ENCODE results near the gene PNPLA7.
"Not testable (repeated sequence)": the region's sequence is repeated elsewhere in the genome, so short reads cannot be mapped to it uniquely, and the experiment has no call there.

DNA sequence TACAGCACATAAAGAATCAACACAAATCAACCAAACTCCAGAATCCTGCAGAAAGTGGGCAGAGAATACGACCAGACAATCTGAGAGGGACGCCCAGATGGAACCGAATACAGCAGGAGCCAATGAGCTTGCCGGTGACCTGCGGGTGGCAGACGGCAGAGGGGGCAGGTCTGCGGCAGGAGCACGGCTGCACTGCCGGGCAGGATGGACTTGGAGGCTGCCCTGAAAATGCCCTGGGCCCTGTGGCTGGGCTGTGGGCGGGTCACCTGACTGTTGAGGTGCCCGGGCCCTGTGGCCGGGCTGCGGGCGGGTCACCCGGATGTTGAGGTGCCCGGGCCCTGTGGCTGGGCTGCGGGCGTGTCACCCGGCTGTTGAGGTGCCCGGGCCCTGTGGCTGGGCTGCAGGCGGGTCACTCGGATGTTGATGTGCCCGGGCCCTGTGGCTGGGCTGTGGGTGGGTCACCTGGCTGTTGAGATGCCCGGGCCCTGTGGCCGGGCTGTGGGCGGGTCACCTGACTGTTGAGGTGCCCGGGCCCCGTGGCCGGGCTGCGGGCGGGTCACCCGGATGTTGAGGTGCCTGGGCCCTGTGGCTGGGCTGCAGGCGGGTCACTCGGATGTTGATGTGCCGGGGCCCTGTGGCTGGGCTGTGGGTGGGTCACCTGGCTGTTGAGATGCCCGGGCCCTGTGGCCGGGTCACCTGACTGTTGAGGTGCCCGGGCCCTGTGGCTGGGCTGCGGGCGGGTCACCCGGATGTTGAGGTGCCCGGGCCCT lies 36.2 kb downstream of the PNPLA7 start:
- TF ChIP-seq POLR2A (IDR thresholded peaks at IDR 0.05), result not testable (repeated sequence)
- TF ChIP-seq, protein P1, sequence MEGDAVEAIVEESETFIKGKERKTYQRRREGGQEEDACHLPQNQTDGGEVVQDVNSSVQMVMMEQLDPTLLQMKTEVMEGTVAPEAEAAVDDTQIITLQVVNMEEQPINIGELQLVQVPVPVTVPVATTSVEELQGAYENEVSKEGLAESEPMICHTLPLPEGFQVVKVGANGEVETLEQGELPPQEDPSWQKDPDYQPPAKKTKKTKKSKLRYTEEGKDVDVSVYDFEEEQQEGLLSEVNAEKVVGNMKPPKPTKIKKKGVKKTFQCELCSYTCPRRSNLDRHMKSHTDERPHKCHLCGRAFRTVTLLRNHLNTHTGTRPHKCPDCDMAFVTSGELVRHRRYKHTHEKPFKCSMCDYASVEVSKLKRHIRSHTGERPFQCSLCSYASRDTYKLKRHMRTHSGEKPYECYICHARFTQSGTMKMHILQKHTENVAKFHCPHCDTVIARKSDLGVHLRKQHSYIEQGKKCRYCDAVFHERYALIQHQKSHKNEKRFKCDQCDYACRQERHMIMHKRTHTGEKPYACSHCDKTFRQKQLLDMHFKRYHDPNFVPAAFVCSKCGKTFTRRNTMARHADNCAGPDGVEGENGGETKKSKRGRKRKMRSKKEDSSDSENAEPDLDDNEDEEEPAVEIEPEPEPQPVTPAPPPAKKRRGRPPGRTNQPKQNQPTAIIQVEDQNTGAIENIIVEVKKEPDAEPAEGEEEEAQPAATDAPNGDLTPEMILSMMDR (IDR thresholded peaks at IDR 0.05), result not testable (repeated sequence)
